Measurements from ENCODE around the gene DRC1.

DNA sequence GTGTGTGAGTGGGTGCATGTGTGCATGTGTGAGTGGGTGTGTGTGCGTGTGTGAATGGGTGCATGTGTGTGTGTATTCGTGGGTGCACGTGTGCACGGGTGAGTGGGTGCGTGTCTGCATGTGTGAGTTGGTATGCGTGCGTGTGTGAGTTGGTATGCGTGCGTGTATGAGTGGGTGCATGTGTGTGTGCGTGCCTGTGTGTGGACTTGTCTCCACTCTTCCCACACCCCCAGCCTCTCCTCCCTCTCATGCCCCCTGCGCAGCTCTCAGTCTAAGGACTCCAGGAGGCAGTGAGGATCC lies 81.3 kb downstream of the DRC1 start:
- no peak for TF ChIP-seq CTCF (IDR thresholded peaks at IDR 0.05)
- no peak for TF ChIP-seq POLR2AphosphoS5 (IDR thresholded peaks at IDR 0.05)
- no peak for TF ChIP-seq POLR2A (IDR thresholded peaks at IDR 0.05)
- TF ChIP-seq EP300 (IDR thresholded peaks at IDR 0.05; ENCODE audit: low read depth), result no peak
